DOHH2 (cell line): ENCODE data around the gene SORT1.

Experiments used
- H3F3A ChIP-seq: fragments of 200-600 bp; sonication (generic), shearing (Covaris generic); 2 replicates; pipeline ENCODE4 v1.6.0; 2016; ENCODE audit warnings: antibody characterized with exemption, mild to moderate bottlenecking; ENCODE audit not compliant: control insufficient read depth, insufficient read depth
- H3K27ac ChIP-seq: fragments of 200-600 bp; sonication (generic); 2 replicates; pipeline ENCODE4 v1.5.1; 2014; ENCODE audit warnings: low read depth, mild to moderate bottlenecking, low read length, moderate library complexity
- H3K27me3 ChIP-seq: fragments of 200-600 bp; sonication (generic); 2 replicates; pipeline ENCODE4 v1.6.1; 2014; ENCODE audit warnings: mild to moderate bottlenecking, low read length, mixed read lengths; ENCODE audit not compliant: control insufficient read depth
- H3K36me3 ChIP-seq: fragments of 200-600 bp; sonication (generic); 2 replicates; pipeline ENCODE4 v1.6.1; 2014; ENCODE audit warnings: mild to moderate bottlenecking, low read length, moderate library complexity, mixed read lengths; ENCODE audit not compliant: control insufficient read depth
- H3K4me1 ChIP-seq: fragments of 200-600 bp; sonication (generic); 2 replicates; pipeline ENCODE4 v1.6.1; 2014; ENCODE audit warnings: mild to moderate bottlenecking, low read length, mixed read lengths; ENCODE audit not compliant: control insufficient read depth
- H3K4me2 ChIP-seq: fragments of 200-600 bp; sonication (generic); 2 replicates; pipeline ENCODE4 v1.6.0; 2014; ENCODE audit warnings: mild to moderate bottlenecking, low read length, moderate library complexity
- H3K4me3 ChIP-seq: fragments of 200-600 bp; sonication (generic); 2 replicates; pipeline ENCODE4 v1.5.1; 2014; ENCODE audit warnings: mild to moderate bottlenecking, low read length, mixed read lengths
- H3K79me2 ChIP-seq: fragments of 200-600 bp; sonication (generic); 2 replicates; pipeline ENCODE4 v1.6.1; 2014; ENCODE audit warnings: mild to moderate bottlenecking, low read length, mixed read lengths; ENCODE audit not compliant: control insufficient read depth
- H3K9me2 ChIP-seq: fragments of 200-600 bp; sonication (generic); replicated peaks from 2 replicates; pipeline ENCODE4 v1.6.1; 2014; ENCODE audit warnings: mild to moderate bottlenecking, low read length, mixed read lengths; ENCODE audit not compliant: control insufficient read depth
- H3K9me3 ChIP-seq: fragments of 200-600 bp; sonication (generic); 2 replicates; pipeline ENCODE4 v1.6.1; 2014; ENCODE audit warnings: antibody characterized with exemption, low read length, mixed read lengths; ENCODE audit not compliant: control insufficient read depth, insufficient read depth
- H4K20me1 ChIP-seq: fragments of 200-600 bp; sonication (generic); 2 replicates; pipeline ENCODE4 v1.6.0; 2014; ENCODE audit warnings: low read depth, mild to moderate bottlenecking, antibody characterized with exemption, low read length, moderate library complexity; ENCODE audit not compliant: control insufficient read depth, insufficient read depth
- EZH2phosphoT487 ChIP-seq: fragments of 200-600 bp; sonication (generic); IDR thresholded peaks from 2 replicates; pipeline ENCODE4 v1.6.1; 2017; ENCODE audit warnings: borderline replicate concordance, mild to moderate bottlenecking, antibody characterized with exemption, low read length, moderate library complexity, mixed read lengths
- TF ChIP-seq, protein P1 (sequence below): fragments of 200-600 bp; sonication (generic); IDR thresholded peaks from one replicate; pipeline ENCODE4 v1.5.1; 2014; ENCODE audit warnings: antibody characterized with exemption, mild to moderate bottlenecking, low read depth, low read length; ENCODE audit not compliant: poor library complexity, severe bottlenecking

The SORT1 gene

DNA sequence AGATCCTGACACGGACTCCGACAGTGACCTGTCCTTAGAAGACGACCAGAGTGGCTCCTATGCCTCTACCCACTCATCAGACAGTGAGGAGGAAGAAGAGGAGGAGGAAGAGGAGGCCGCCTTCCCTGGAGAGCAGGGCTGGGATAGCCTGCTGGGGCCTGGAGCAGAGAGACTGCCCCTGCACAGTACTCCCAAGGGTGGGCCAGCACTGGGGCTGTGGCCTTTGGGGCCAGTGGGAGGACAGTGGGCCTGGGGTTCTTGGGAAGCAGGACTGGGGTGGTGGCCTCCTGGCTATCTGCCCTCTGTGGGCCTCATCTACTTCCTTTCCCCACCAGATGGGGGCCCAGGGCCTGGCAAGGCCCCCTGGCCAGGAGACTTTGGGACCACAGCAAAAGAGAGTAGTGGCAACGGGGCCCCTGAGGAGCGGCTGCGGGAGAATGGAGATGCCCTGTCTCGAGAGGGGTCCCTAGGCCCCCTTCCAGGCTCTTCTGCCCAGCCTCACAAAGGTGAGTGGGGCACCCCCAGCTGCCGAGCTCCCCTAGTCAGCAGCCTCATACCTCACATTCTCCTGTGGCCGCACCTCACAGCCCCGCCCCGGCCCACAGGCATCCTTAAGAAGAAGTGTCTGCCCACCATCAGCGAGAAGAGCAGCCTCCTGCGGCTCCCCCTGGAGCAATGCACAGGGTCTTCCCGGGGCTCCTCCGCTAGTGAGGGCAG, 124.7 kb downstream of the SORT1 start:
- H4K20me1 ChIP-seq = no peaks in the 10 kb centered on the region
- peaks cover 5% of the 10 kb centered on the region; the same call in 1 of the 2 replicates for H3K36me3 ChIP-seq
- no peaks in the 10 kb centered on the region for H3K79me2 ChIP-seq
- H3K4me1 ChIP-seq = peaks cover 10% of the 10 kb centered on the region
- H3K9me3 ChIP-seq = no peaks in the 10 kb centered on the region
- no peaks in the 10 kb centered on the region for H3K27me3 ChIP-seq
- H3K27ac ChIP-seq = no peak overlapping the region
- TF ChIP-seq, protein P1, sequence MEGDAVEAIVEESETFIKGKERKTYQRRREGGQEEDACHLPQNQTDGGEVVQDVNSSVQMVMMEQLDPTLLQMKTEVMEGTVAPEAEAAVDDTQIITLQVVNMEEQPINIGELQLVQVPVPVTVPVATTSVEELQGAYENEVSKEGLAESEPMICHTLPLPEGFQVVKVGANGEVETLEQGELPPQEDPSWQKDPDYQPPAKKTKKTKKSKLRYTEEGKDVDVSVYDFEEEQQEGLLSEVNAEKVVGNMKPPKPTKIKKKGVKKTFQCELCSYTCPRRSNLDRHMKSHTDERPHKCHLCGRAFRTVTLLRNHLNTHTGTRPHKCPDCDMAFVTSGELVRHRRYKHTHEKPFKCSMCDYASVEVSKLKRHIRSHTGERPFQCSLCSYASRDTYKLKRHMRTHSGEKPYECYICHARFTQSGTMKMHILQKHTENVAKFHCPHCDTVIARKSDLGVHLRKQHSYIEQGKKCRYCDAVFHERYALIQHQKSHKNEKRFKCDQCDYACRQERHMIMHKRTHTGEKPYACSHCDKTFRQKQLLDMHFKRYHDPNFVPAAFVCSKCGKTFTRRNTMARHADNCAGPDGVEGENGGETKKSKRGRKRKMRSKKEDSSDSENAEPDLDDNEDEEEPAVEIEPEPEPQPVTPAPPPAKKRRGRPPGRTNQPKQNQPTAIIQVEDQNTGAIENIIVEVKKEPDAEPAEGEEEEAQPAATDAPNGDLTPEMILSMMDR = no peak
- TF ChIP-seq EZH2phosphoT487 = no peak
- H3F3A ChIP-seq = no peaks in the 10 kb centered on the region
- H3K4me2 ChIP-seq = no peak overlapping the region
- no peaks in the 10 kb centered on the region for H3K9me2 ChIP-seq
- no peak overlapping the region for H3K4me3 ChIP-seq

DNA sequence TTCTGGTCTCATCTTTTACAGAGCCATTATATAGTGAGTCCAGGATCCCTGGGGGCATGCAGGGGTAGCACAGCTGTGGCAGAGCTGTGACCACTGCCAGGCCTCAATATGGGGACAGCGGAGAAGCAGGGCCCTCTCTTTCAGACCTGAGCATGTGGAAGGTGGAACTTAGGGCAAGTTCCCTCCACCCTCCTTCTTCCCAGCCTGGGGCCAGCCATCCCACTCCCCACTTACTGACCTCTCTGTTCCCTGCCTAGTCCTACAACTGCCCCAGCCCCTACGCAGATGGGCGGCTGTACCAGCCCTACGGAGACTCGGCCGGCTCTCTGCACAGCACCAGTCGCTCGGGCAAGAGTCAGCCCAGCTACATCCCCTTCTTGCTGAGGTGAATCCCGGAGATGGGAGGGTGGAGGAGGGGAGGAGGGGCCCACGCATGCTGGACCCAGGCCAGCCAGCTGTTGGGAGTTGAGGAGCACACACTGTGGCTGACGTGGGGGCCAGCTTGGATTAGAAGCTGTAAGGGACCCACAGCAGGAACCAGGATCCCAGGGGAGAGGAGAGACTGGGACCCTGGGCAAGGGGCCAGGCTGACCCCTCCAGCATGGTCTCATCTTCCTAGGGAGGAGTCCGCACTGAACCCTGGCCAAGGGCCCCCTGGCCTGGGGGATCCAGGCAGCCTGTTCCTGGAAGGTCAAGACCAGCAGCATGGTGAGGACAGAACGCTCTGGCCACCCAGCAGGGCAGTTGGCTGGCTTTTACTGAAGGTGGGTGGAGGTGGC, 125.5 kb downstream of the SORT1 start:
- no peaks in the 10 kb centered on the region for H3K9me3 ChIP-seq
- no peaks in the 10 kb centered on the region for H3K36me3 ChIP-seq
- H3K4me1 ChIP-seq = peaks cover 7% of the 10 kb centered on the region
- H3K27me3 ChIP-seq = no peaks in the 10 kb centered on the region
- no peaks in the 10 kb centered on the region for H3K9me2 ChIP-seq
- H4K20me1 ChIP-seq = no peaks in the 10 kb centered on the region
- no peaks in the 10 kb centered on the region for H3K79me2 ChIP-seq
- TF ChIP-seq, protein P1 = no peak
- no peak for TF ChIP-seq EZH2phosphoT487
- H3K4me3 ChIP-seq = no peak overlapping the region
- H3K27ac ChIP-seq = no peak overlapping the region
- no peak overlapping the region for H3K4me2 ChIP-seq
- no peaks in the 10 kb centered on the region for H3F3A ChIP-seq

DNA sequence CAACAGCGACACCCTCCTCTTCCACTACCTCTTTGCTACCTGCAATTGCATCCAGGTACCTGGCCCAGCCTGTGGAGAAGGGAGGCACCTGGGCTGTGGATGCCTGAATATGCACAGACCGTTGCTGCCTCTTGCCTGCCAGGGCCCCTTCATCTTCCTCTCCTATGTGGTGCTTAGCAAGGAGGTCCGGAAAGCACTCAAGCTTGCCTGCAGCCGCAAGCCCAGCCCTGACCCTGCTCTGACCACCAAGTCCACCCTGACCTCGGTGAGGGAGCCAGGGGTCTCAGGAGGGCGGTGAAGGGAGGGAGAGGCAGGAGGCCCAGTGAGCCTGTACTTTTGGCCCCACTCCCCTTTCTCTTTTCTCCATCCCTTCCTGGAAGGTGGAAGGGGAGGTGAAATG, 126.3 kb downstream of the SORT1 start:
- H3F3A ChIP-seq = no peaks in the 10 kb centered on the region
- H3K9me2 ChIP-seq = no peaks in the 10 kb centered on the region
- H3K9me3 ChIP-seq = no peaks in the 10 kb centered on the region
- H3K27ac ChIP-seq = no peak overlapping the region
- no peaks in the 10 kb centered on the region for H3K79me2 ChIP-seq
- no peak for TF ChIP-seq EZH2phosphoT487
- TF ChIP-seq, protein P1 = no peak
- no peak overlapping the region for H3K4me3 ChIP-seq
- no peak overlapping the region for H3K4me2 ChIP-seq
- H3K27me3 ChIP-seq = no peaks in the 10 kb centered on the region
- no peaks in the 10 kb centered on the region for H4K20me1 ChIP-seq
- H3K36me3 ChIP-seq = no peaks in the 10 kb centered on the region
- peaks cover 5% of the 10 kb centered on the region; the same call in 1 of the 2 replicates for H3K4me1 ChIP-seq
